ENCODE data around the gene DGKH. TPM values are rescaled to one million over a fixed set of nuclear protein-coding genes. Genes with fewer than 3 reads are reported as not detected.
A peak's percentile ranks its signal among the peaks of the same experiment; 100 is the strongest.

Gene DGKH
- total and polyA plus RNA-seq, 2 of the 13 experiments (the other 11 are each of a cell fraction or from before 2014, with no cell fraction given) = 0.01 to 0.13 TPM

GRCh38 chr13:42041684-42042035 is 6.8 kb upstream of the DGKH start:
- Histone ChIP-seq H3K4me3 (replicated peaks in 1 of 3; ENCODE audit: insufficient read depth in 1 of 3, low read depth in 2 of 3, low read length in 3 of 3) (peak overlapping the region in 1 of 3 experiments; percentile 71; a peak in 3 of 6 replicates), H4K20me1 (ENCODE audit: insufficient read depth, low read length) (no peaks in the 10 kb centered on the region), H2AFZ (ENCODE audit: low read length) (no peak overlapping the region), H3K27ac (ENCODE audit: extremely low read length, insufficient read depth, low read length) (no peak overlapping the region), H3K27me3 (ENCODE audit: control insufficient read depth in 1 of 2, insufficient read depth in 2 of 2, low read length in 2 of 2) (peaks cover 7 to 44% of the 10 kb centered on the region in 2 experiments; a peak in 4 of 5 replicates), H3K4me1 (ENCODE audit: insufficient read depth, low read length) (peaks cover 19% of the 10 kb centered on the region), H3K79me2 (ENCODE audit: insufficient read depth, low read length) (no peaks in the 10 kb centered on the region), H3K4me2 (ENCODE audit: low read depth, low read length) (peak overlapping the region; percentile 75), H3K36me3 (replicated peaks in 1 of 2; ENCODE audit: control insufficient read depth in 1 of 2, insufficient read depth in 2 of 2, low read length in 2 of 2) (no peaks in the 10 kb centered on the region), H3K9me3 (ENCODE audit: low read length) (no peaks in the 10 kb centered on the region), H3K9ac (ENCODE audit: insufficient read depth, low read depth, low read length) (no peak overlapping the region)
- WGBS (ENCODE audit: low lambda C conversion rate) = under 1% methylated on average over 16 of the region's 16 CpGs
- ChIA-PET CTCF (ENCODE audit: low intra/inter-chr PET ratio, low total read pairs) (no interaction called here), POLR2A (no interaction called here)
- intact Hi-C loops (cut with micrococcal nuclease; ENCODE audit: unreplicated experiment) = loop anchor here (2.0 to 5.0 kb wide), 3 partner anchors 81 to 374 kb away; partner anchors contain the start of gene VWA8
- ATAC-seq (peak; percentile 84), FAIRE-seq (no peak), DNase-seq (ENCODE audit: low spot score) (no peak)
- in situ Hi-C loops (cut with HindIII; ENCODE audit: extremely low pct_ligation_motif_present, low pct_unique_long_range_greater_than_20kb) = no loop called here
- no TSS peak for BruUV-seq (replicated peaks)
- TF ChIP-seq XRCC5 (optimal IDR thresholded peaks at IDR 0.05; ENCODE audit: low read length) (peak; percentile 36), STAG1 (CRISPR knock-in tag; IDR thresholded peaks at IDR 0.05) (peak; percentile 24), CTCF (CRISPR knock-in tag; IDR thresholded peaks at IDR 0.05) (0 out of 2 replicates have a peak, but pooled peaks have one; percentile 9), EZH2 (conservative IDR thresholded peaks at IDR 0.05; ENCODE audit: low read depth, low read length) (peak; percentile 51; the same call in 1 of the 2 replicates), SMC3 (IDR thresholded peaks at IDR 0.05; ENCODE audit: low read length) (peak; percentile 28; the same call in 1 of the 2 replicates), GTF2F1 (IDR thresholded peaks at IDR 0.05; ENCODE audit: low read length) (no peak), TEAD2 (CRISPR knock-in tag; IDR thresholded peaks at IDR 0.05) (no peak), ZBTB49 (CRISPR knock-in tag; IDR thresholded peaks at IDR 0.05; ENCODE audit: borderline replicate concordance) (no peak), ZNF605 (CRISPR knock-in tag; IDR thresholded peaks at IDR 0.05) (0 out of 2 replicates have a peak, but pooled peaks have one; percentile 39), UBTF (CRISPR knock-in tag; IDR thresholded peaks at IDR 0.05) (0 out of 2 replicates have a peak, but pooled peaks have one; percentile 8), RNF219 (CRISPR knock-in tag; IDR thresholded peaks at IDR 0.05) (no peak), SP2 (CRISPR knock-in tag; IDR thresholded peaks at IDR 0.05) (no peak), PAWR (CRISPR knock-in tag; IDR thresholded peaks at IDR 0.05; ENCODE audit: borderline replicate concordance) (no peak), TMF1 (CRISPR knock-in tag; IDR thresholded peaks at IDR 0.05; ENCODE audit: low read depth) (no peak), ZNF430 (CRISPR knock-in tag; IDR thresholded peaks at IDR 0.05) (peak; percentile 27; the same call in 1 of the 2 replicates), RAD21 (CRISPR knock-in tag; IDR thresholded peaks at IDR 0.05) (peak; percentile 31; the same call in 1 of the 2 replicates), ZNF274 (CRISPR knock-in tag; IDR thresholded peaks at IDR 0.05) (no peak)
